Panc1 (cell line): ENCODE data around the gene SLC46A3. TPM values are rescaled to one million over a fixed set of nuclear protein-coding genes. Genes with fewer than 3 reads are reported as not detected.

Experiments used
- ATAC-seq: fragments of 200-7000 bp; cut with Tn5 transposase; 2 replicates; pipeline ENCODE4 v1.9.1; 2020; ENCODE audit warnings: mild to moderate bottlenecking, moderate library complexity
- BruUV-seq: library from RNA; stranded (reverse); fragments of 400-500 nt; replicated peaks from 2 replicates; lab custom pipeline; 2021; lab: Mats Ljungman, UMichigan
- CTCF ChIA-PET: fragments of 300-600 bp; sonication (Branson Sonifier 250); formaldehyde crosslinking; loops from one replicate; lab custom pipeline; 2022; ENCODE audit warnings: antibody characterized with exemption; lab: Charles Lee
- POLR2A ChIA-PET: fragments of 300-600 bp; sonication (Branson Sonifier 250); formaldehyde crosslinking; loops from one replicate; lab custom pipeline; 2022; ENCODE audit warnings: antibody characterized with exemption; lab: Charles Lee
- DNase-seq: peaks from one replicate; pipeline ENCODE4 v3.0.0-alpha.2; 2010; ENCODE audit warnings: low read depth, low spot score
- H3K27ac ChIP-seq: 2 replicates; pipeline ENCODE4 v1.5.1; 2011; ENCODE audit warnings: mild to moderate bottlenecking, low read length, inconsistent platforms
- H3K27me3 ChIP-seq: fragments of 200-500 bp; sonication (Bioruptor generic); 2 replicates; pipeline ENCODE4 v1.6.0; 2014; ENCODE audit warnings: low read length, inconsistent platforms; ENCODE audit not compliant: control insufficient read depth, insufficient read depth
- H3K36me3 ChIP-seq: fragments of 200-500 bp; sonication (Bioruptor generic); 2 replicates; pipeline ENCODE4 v1.5.1; 2014; ENCODE audit warnings: inconsistent platforms, mild to moderate bottlenecking, low read length, moderate library complexity; ENCODE audit not compliant: control insufficient read depth, insufficient read depth
- H3K4me1 ChIP-seq: 2 replicates; pipeline ENCODE4 v1.5.1; 2011; ENCODE audit warnings: inconsistent platforms, mild to moderate bottlenecking, low read length, moderate library complexity; ENCODE audit not compliant: control insufficient read depth, insufficient read depth
- H3K4me3 ChIP-seq, 2 experiments: 2 replicates each; pipeline ENCODE4 v1.5.1; 2011 to 2012; ENCODE audit warnings: low read depth in 2 of 2, low read length in 2 of 2, mild to moderate bottlenecking in 2 of 2, inconsistent platforms in 1 of 2, moderate library complexity in 1 of 2
- H3K9me3 ChIP-seq: fragments of 200-500 bp; sonication (Bioruptor generic); 2 replicates; pipeline ENCODE4 v1.5.1; 2014; ENCODE audit warnings: low read depth, mild to moderate bottlenecking, inconsistent platforms, low read length, moderate library complexity; ENCODE audit not compliant: control insufficient read depth, insufficient read depth
- CTCF ChIP-seq: fragments of 450-650 bp; IDR thresholded peaks from 2 replicates; pipeline ENCODE4 v1.5.1; 2017; ENCODE audit warnings: mild to moderate bottlenecking
- POLR2AphosphoS5 ChIP-seq: IDR thresholded peaks from 2 replicates; pipeline ENCODE4 v1.6.1; 2012; ENCODE audit warnings: mild to moderate bottlenecking, low read depth, low read length, moderate library complexity
- REST ChIP-seq, 2 experiments: IDR thresholded peaks; 2 replicates each; pipeline ENCODE4 v1.6.1; 2011 to 2012; ENCODE audit warnings: low read depth in 2 of 2, control low read depth in 1 of 2, low read length in 1 of 2, mild to moderate bottlenecking in 1 of 2, moderate library complexity in 1 of 2; ENCODE audit not compliant: insufficient read depth in 1 of 2
- SIN3A ChIP-seq: IDR thresholded peaks from 2 replicates; pipeline ENCODE4 v1.6.1; 2012; ENCODE audit warnings: low read depth, mild to moderate bottlenecking, low read length, moderate library complexity, borderline replicate concordance; ENCODE audit not compliant: insufficient read depth
- TCF7L2 ChIP-seq: IDR thresholded peaks from 2 replicates; pipeline ENCODE4 v1.6.1; 2011; ENCODE audit warnings: mild to moderate bottlenecking, low read depth, low read length, inconsistent platforms
- in situ Hi-C: cut with HindIII; loops from 2 replicates; pipeline ENCODE4 v1.10.0; 2016; ENCODE audit warnings: low sequenced_read_pairs, low pct_unique_long_range_greater_than_20kb
- intact Hi-C: fragments of 100-400 bp; cut with micrococcal nuclease; formaldehyde crosslinking; loops from one replicate; pipeline ENCODE4 v1.10.0; 2022; ENCODE audit not compliant: unreplicated experiment
- total RNA-seq: library from RNA; stranded (reverse); gene quantifications from one replicate; pipeline ENCODE4 v1.2.1, GENCODE V29; 2021; ENCODE audit not compliant: unreplicated experiment

Gene SLC46A3
- total RNA-seq, 1 experiment from 2014 or later = 5.5 TPM

GRCh38 chr13:28750187-28751045, 31.6 kb upstream of the SLC46A3 start:
- TF ChIP-seq SIN3A (no peak), POLR2AphosphoS5 (no peak), CTCF (no peak; the same call in 1 of the 2 replicates), TCF7L2 (no peak), REST (IDR thresholded peaks at IDR 0.05; ENCODE audit: insufficient read depth in 1 of 2, low read depth in 2 of 2, low read length in 1 of 2) (no peak)
- BruUV-seq = no TSS peak
- Histone ChIP-seq H3K9me3 (no peaks in the 10 kb centered on the region), H3K36me3 (no peaks in the 10 kb centered on the region), H3K4me3 (no peak overlapping the region), H3K4me1 (peaks cover 10% of the 10 kb centered on the region), H3K27ac (peak overlapping the region; percentile 44; the same call in 1 of the 2 replicates), H3K27me3 (no peaks in the 10 kb centered on the region)
- in situ Hi-C loops = no loop called here
- peak; percentile 67; the same call in 1 of the 2 replicates for ATAC-seq
- intact Hi-C loops = no loop called here
- ChIA-PET POLR2A (no interaction called here), CTCF (no interaction called here)
- DNase-seq = no peak

GRCh38 chr13:28747851-28748250, 29.1 kb upstream of the SLC46A3 start:
- no peak overlapping the region for H3K27ac ChIP-seq
- TF ChIP-seq CTCF = no peak
- no peak for TF ChIP-seq POLR2AphosphoS5
- no peak for TF ChIP-seq TCF7L2
- no peak for TF ChIP-seq REST (IDR thresholded peaks at IDR 0.05; ENCODE audit: insufficient read depth in 1 of 2, low read depth in 2 of 2, low read length in 1 of 2)
- no peak for TF ChIP-seq SIN3A
- no peaks in the 10 kb centered on the region for H3K9me3 ChIP-seq
- no peak overlapping the region for H3K4me3 ChIP-seq
- no TSS peak for BruUV-seq
- in situ Hi-C loops = no loop called here
- ChIA-PET POLR2A (no interaction called here), CTCF (interaction anchor here (0.6 kb wide), 1 partner anchor 49 kb away, joined by 10 read pairs; no protein-coding TSS in a partner anchor)
- peaks cover 2% of the 10 kb centered on the region; the same call in 1 of the 2 replicates for H3K4me1 ChIP-seq
- no peak for ATAC-seq
- intact Hi-C loops = no loop called here
- no peak for DNase-seq
- H3K27me3 ChIP-seq = no peaks in the 10 kb centered on the region
- H3K36me3 ChIP-seq = no peaks in the 10 kb centered on the region
